GM12892 (cell line): Measurements from ENCODE around the gene HOXA1.

Experiments used
- POLR2A ChIP-seq: IDR thresholded peaks from 2 replicates; pipeline ENCODE4 v1.6.1; 2011; ENCODE audit warnings: low read depth, low read length, control low read depth
- POLR2AphosphoS5 ChIP-seq: IDR thresholded peaks from 2 replicates; pipeline ENCODE4 v1.6.1; 2011; ENCODE audit warnings: low read depth, low read length, control low read depth

GRCh38 chr7:27066148-27066547 lies 29.7 kb downstream of the HOXA1 start:
- TF ChIP-seq POLR2A, result no peak
- TF ChIP-seq POLR2AphosphoS5, result no peak
